ENCODE data around the gene TUSC2.

Gene TUSC2

GRCh38 chr3:50334339-50335075, 6.5 kb upstream of the TUSC2 start:
- no peak for DNase-seq

- no peak for DNase-seq
These were observed 5.8 kb upstream of the TUSC2 start for GRCh38 chr3:50333744-50334328.

GRCh38 chr3:50331364-50331907, 3.4 kb upstream of the TUSC2 start:
- DNase-seq: no peak

- no peak for DNase-seq
These were observed 2.3 kb upstream of the TUSC2 start for GRCh38 chr3:50330330-50330729.

- DNase-seq: no peak
These were observed 894 bp downstream of the TUSC2 start for GRCh38 chr3:50327129-50327528.

- DNase-seq: no peak
These were observed 1.9 kb downstream of the TUSC2 start for GRCh38 chr3:50326182-50326541.

- no peak for DNase-seq
These were observed 2.4 kb downstream of the TUSC2 start for GRCh38 chr3:50325497-50326181.

GRCh38 chr3:50325113-50325480, 2.9 kb downstream of the TUSC2 start:
- DNase-seq: no peak

GRCh38 chr3:50324351-50325112, 3.5 kb downstream of the TUSC2 start:
- DNase-seq: peak; percentile 58

GRCh38 chr3:50323614-50324199, 4.3 kb downstream of the TUSC2 start:
- no peak for DNase-seq

GRCh38 chr3:50323092-50323600, 4.9 kb downstream of the TUSC2 start:
- DNase-seq: no peak

GRCh38 chr3:50322386-50323091, 5.5 kb downstream of the TUSC2 start, which contains the start of gene HYAL2:
TSS of gene HYAL2 (minus strand) at chr3:50322745. CDS start at chr3:50320489, 2,256 bp downstream.
- no peak for DNase-seq

GRCh38 chr3:50322115-50322385, 6.0 kb downstream of the TUSC2 start:
- no peak for DNase-seq

- DNase-seq: peak; percentile 92
These were observed 6.5 kb downstream of the TUSC2 start for GRCh38 chr3:50321336-50322114.

- peak; percentile 53 for DNase-seq
These were observed 7.1 kb downstream of the TUSC2 start for GRCh38 chr3:50320853-50321335.

- no peak for DNase-seq
These were observed 8.0 kb downstream of the TUSC2 start for GRCh38 chr3:50319894-50320625.

- no peak for DNase-seq
These were observed 8.7 kb downstream of the TUSC2 start for GRCh38 chr3:50319181-50319893.

- DNase-seq: no peak
These were observed 9.4 kb downstream of the TUSC2 start for GRCh38 chr3:50318615-50319014.

- no peak for DNase-seq
These were observed 9.9 kb downstream of the TUSC2 start for GRCh38 chr3:50318163-50318562.

- DNase-seq: no peak
These were observed 10.7 kb downstream of the TUSC2 start for GRCh38 chr3:50317300-50317699.

Measured in kidney glomerular epithelial cell (primary cell).